ENCODE results near the gene PPP6R2. TPM values are rescaled to one million over a fixed set of nuclear protein-coding genes. Genes with fewer than 3 reads are reported as not detected.

Gene PPP6R2
- total and polyA plus RNA-seq, 9 of the 15 experiments (the other 6 are each of a cell fraction or from before 2014, with no cell fraction given), result 0.32 to 39.8 (median 21.4) TPM

- TF ChIP-seq, protein P1, sequence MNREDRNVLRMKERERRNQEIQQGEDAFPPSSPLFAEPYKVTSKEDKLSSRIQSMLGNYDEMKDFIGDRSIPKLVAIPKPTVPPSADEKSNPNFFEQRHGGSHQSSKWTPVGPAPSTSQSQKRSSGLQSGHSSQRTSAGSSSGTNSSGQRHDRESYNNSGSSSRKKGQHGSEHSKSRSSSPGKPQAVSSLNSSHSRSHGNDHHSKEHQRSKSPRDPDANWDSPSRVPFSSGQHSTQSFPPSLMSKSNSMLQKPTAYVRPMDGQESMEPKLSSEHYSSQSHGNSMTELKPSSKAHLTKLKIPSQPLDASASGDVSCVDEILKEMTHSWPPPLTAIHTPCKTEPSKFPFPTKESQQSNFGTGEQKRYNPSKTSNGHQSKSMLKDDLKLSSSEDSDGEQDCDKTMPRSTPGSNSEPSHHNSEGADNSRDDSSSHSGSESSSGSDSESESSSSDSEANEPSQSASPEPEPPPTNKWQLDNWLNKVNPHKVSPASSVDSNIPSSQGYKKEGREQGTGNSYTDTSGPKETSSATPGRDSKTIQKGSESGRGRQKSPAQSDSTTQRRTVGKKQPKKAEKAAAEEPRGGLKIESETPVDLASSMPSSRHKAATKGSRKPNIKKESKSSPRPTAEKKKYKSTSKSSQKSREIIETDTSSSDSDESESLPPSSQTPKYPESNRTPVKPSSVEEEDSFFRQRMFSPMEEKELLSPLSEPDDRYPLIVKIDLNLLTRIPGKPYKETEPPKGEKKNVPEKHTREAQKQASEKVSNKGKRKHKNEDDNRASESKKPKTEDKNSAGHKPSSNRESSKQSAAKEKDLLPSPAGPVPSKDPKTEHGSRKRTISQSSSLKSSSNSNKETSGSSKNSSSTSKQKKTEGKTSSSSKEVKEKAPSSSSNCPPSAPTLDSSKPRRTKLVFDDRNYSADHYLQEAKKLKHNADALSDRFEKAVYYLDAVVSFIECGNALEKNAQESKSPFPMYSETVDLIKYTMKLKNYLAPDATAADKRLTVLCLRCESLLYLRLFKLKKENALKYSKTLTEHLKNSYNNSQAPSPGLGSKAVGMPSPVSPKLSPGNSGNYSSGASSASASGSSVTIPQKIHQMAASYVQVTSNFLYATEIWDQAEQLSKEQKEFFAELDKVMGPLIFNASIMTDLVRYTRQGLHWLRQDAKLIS (CRISPR knock-in tag; IDR thresholded peaks at IDR 0.05), result no peak
- TF ChIP-seq, protein P2, sequence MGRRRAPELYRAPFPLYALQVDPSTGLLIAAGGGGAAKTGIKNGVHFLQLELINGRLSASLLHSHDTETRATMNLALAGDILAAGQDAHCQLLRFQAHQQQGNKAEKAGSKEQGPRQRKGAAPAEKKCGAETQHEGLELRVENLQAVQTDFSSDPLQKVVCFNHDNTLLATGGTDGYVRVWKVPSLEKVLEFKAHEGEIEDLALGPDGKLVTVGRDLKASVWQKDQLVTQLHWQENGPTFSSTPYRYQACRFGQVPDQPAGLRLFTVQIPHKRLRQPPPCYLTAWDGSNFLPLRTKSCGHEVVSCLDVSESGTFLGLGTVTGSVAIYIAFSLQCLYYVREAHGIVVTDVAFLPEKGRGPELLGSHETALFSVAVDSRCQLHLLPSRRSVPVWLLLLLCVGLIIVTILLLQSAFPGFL (CRISPR knock-in tag; IDR thresholded peaks at IDR 0.05), result no peak
- TF ChIP-seq ZNF12 (CRISPR knock-in tag; IDR thresholded peaks at IDR 0.05) (no peak), POLR2G (IDR thresholded peaks at IDR 0.05; ENCODE audit: low read depth, low read length) (peak; percentile 50; the same call in 1 of the 2 replicates), MCM3 (IDR thresholded peaks at IDR 0.05) (no peak), CREBBP (IDR thresholded peaks at IDR 0.05; ENCODE audit: low read depth, low read length) (no peak), NR3C1 (CRISPR knock-in tag; IDR thresholded peaks at IDR 0.05) (no peak), KAT7 (CRISPR knock-in tag; IDR thresholded peaks at IDR 0.05; ENCODE audit: borderline replicate concordance) (no peak)
- TF ChIP-seq, protein P3, sequence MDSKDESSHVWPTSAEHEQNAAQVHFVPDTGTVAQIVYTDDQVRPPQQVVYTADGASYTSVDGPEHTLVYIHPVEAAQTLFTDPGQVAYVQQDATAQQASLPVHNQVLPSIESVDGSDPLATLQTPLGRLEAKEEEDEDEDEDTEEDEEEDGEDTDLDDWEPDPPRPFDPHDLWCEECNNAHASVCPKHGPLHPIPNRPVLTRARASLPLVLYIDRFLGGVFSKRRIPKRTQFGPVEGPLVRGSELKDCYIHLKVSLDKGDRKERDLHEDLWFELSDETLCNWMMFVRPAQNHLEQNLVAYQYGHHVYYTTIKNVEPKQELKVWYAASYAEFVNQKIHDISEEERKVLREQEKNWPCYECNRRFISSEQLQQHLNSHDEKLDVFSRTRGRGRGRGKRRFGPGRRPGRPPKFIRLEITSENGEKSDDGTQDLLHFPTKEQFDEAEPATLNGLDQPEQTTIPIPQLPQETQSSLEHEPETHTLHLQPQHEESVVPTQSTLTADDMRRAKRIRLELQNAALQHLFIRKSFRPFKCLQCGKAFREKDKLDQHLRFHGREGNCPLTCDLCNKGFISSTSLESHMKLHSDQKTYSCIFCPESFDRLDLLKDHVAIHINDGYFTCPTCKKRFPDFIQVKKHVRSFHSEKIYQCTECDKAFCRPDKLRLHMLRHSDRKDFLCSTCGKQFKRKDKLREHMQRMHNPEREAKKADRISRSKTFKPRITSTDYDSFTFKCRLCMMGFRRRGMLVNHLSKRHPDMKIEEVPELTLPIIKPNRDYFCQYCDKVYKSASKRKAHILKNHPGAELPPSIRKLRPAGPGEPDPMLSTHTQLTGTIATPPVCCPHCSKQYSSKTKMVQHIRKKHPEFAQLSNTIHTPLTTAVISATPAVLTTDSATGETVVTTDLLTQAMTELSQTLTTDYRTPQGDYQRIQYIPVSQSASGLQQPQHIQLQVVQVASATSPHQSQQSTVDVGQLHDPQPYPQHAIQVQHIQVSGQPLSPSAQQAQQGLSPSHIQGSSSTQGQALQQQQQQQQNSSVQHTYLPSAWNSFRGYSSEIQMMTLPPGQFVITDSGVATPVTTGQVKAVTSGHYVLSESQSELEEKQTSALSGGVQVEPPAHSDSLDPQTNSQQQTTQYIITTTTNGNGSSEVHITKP (IDR thresholded peaks at IDR 0.05; ENCODE audit: partially characterized antibody), result no peak
- TF ChIP-seq, protein P4, sequence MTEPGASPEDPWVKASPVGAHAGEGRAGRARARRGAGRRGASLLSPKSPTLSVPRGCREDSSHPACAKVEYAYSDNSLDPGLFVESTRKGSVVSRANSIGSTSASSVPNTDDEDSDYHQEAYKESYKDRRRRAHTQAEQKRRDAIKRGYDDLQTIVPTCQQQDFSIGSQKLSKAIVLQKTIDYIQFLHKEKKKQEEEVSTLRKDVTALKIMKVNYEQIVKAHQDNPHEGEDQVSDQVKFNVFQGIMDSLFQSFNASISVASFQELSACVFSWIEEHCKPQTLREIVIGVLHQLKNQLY (CRISPR knock-in tag; conservative IDR thresholded peaks at IDR 0.05), result no peak
- TF ChIP-seq, protein P5, sequence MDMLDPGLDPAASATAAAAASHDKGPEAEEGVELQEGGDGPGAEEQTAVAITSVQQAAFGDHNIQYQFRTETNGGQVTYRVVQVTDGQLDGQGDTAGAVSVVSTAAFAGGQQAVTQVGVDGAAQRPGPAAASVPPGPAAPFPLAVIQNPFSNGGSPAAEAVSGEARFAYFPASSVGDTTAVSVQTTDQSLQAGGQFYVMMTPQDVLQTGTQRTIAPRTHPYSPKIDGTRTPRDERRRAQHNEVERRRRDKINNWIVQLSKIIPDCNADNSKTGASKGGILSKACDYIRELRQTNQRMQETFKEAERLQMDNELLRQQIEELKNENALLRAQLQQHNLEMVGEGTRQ (CRISPR knock-in tag; IDR thresholded peaks at IDR 0.05), result peak; percentile 43
- TF ChIP-seq, protein P6, sequence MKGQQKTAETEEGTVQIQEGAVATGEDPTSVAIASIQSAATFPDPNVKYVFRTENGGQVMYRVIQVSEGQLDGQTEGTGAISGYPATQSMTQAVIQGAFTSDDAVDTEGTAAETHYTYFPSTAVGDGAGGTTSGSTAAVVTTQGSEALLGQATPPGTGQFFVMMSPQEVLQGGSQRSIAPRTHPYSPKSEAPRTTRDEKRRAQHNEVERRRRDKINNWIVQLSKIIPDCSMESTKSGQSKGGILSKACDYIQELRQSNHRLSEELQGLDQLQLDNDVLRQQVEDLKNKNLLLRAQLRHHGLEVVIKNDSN (CRISPR knock-in tag; IDR thresholded peaks at IDR 0.05), result peak; percentile 77
These were observed 139.3 kb downstream of the PPP6R2 start (continued) for GRCh38 chr22:50482107-50483074.
